NCI-H2081 treated with DMSO at 0.1 percent for 48 hours (cell line): ENCODE results near the gene SMAD3.

Experiments used
- DNase-seq: peaks from one replicate; lab custom pipeline; 2025; lab: John Stamatoyannopoulos, UW

SMAD3 gene

GRCh38 chr15:67127965-67128364, 62.6 kb downstream of the SMAD3 start:
- DNase-seq: no peak

DNA sequence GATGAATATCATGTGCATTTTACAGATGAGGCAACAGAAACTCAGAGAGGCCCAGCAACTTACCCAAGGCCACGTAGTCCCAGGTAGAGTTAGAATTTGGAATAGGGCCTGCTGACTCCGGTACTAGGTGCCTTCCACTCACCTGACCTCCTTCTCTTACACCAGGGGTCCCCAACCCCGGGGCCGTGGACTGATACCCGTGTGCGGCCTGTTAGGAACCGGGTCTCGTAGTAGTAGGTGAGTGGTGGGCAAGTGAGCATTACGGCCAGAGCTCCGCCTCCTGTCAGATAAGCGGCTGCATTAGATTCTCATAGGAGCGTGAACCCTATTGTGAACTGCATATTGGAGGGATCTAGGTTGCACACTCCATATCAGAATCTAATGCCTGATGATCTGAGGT, 64.8 kb downstream of the SMAD3 start:
- DNase-seq: no peak

- no peak for DNase-seq
Measured at GRCh38 chr15:67130673-67131601, 65.5 kb downstream of the SMAD3 start.

DNA sequence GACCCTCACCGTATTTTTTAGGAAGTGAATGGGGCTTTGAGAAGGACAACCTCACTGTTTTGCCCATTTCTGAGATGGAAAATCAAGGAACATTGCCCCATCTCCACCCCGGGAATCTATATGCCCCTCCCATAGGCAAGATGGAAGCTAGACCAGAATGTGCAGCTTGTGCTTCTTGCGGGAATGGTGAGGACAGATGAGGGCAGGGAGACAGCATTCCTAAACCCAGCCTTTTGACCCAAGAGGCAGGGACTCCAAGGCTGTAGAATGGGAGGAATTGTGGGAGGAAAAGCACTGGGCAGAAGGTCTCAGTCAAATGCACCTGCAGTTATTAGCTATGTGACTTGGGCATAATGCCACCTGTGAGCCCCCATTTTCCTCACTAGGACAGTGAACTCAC, 66.9 kb downstream of the SMAD3 start:
- DNase-seq: no peak

- DNase-seq: no peak
Measured at GRCh38 chr15:67133026-67133425, 67.6 kb downstream of the SMAD3 start.

GRCh38 chr15:67133738-67134066, 68.3 kb downstream of the SMAD3 start:
- DNase-seq: no peak

GRCh38 chr15:67134067-67134838, 68.9 kb downstream of the SMAD3 start:
- no peak for DNase-seq

- DNase-seq: no peak
Measured at GRCh38 chr15:67134871-67135492, 69.6 kb downstream of the SMAD3 start.

- no peak for DNase-seq
Measured at GRCh38 chr15:67135494-67135893, 70.1 kb downstream of the SMAD3 start.

DNA sequence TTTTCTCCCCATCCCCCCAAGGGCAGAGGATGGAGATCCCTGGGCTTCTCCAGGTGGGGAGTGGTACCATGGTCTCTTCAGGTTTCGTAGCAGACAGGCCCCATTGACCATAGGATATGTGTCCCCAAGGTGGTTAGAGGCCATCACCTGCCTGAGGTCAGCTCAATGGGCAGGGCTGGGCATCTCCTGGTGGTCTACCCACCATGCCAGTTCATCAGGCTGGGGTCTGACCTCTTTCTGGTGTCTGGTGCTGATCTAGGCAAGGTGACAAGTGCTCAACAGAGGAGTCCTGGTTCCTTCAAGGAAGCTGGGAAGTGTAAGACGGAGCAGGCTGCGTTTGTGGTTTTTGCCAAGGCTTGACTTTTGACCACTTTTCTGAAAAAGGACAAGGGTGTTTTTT, 71.4 kb downstream of the SMAD3 start:
- DNase-seq: no peak

DNA sequence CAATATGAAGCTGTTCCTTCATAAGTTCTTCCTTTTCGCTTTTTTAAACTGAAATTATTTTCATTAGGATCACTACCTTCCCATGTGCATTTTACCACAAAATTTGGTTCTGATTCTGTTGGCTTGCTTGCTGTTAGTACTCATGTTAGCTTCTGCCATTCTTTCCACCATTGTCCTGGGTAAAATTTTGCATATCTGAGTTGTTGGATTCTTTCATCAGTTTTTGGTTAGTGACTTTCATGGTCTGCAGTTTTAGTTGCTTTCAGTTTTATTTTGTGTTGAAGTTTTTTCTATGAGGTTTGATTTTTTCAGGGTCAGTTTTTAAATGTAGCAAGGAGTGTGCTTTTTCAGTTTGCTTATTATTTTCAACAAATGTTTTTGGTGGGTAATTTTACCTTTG, 71.9 kb downstream of the SMAD3 start:
- DNase-seq: no peak

DNA sequence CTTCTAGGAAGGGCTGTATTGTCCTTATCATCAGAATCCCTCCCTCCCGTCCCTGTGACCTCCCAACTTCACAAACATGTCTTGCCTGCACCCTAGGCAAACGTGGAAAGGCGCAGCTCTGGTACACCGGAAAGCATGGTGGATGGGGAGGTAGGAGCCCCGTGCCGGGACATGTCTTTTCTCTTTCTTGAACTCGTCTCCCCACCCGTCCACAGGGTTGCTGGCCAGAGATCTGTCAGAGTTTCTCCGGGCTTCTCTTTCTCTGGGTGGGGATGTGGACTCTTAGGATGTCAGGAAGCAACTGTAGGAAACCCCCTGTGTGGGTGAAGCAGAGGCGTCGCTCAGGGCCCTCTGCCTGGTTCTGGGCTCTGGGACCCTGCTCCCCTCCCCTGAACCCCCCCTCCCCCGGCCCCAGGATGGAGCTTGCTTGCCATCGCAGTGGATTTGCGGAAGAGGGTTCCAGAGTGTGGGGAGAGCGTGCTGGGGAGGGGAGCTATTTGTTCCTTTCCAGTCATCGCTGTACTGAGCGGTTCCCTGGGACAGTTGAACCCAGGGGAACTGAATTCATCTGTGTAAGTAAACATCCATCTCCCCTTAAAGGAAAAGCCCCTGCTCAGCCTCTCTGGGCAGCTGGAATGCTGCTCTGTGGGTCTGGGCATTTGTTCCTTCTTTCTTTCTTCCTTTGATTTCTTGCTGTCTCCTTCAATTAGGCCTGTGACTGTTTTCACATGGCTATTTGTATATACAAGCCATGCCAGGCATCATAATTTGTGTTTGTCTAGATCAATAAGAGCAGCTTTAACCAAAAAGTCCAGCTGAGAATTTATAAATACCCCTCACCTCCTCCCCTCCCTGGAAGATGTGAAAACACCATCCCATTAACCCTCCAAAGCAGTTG, 72.8 kb downstream of the SMAD3 start:
- no peak for DNase-seq

DNA sequence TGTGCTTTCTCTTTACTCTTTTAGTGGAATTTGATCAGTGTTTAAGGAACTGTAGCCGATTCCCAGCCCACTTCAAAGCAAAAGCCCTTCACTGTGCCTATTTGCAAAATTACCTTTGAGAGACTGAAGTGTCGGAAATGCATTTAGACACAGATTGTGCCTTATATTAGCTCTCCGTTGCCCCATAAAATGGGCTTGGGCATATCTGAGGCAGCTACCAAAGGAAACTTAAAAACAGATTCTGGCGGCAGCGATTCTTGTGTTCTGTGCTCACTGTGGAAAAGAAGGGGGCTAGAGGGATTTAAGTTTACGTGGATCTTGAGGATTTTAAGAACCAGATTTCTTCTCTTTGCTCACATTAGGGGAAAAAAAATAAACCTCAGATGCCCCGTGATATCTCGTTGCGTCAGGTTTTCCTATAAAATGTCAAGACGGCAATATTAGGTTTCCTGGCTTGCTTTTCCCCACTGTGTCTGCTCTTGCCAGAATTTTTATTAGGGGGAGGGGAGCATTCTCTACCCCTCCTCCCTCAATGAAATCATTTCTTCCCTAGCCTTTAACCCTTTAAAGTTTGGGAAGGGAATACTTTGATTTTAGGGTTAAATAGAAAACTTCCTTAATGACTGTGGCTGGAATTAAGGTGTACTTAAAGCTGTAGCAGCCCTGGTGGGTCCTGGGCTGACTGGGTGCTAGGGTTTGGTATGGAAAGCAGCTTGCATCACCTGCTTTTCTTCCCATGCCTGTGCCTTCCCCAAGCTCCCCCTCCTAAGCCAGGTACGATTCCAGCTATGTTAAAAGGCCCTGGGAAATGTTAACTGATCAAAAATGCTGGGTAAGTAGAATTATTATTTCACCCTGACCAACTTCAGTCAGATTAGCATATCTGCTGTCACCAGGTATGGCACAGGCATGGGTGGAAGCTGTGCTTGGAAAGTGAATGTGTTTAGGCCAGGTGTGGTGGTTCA, 73.8 kb downstream of the SMAD3 start:
- DNase-seq: no peak

DNA sequence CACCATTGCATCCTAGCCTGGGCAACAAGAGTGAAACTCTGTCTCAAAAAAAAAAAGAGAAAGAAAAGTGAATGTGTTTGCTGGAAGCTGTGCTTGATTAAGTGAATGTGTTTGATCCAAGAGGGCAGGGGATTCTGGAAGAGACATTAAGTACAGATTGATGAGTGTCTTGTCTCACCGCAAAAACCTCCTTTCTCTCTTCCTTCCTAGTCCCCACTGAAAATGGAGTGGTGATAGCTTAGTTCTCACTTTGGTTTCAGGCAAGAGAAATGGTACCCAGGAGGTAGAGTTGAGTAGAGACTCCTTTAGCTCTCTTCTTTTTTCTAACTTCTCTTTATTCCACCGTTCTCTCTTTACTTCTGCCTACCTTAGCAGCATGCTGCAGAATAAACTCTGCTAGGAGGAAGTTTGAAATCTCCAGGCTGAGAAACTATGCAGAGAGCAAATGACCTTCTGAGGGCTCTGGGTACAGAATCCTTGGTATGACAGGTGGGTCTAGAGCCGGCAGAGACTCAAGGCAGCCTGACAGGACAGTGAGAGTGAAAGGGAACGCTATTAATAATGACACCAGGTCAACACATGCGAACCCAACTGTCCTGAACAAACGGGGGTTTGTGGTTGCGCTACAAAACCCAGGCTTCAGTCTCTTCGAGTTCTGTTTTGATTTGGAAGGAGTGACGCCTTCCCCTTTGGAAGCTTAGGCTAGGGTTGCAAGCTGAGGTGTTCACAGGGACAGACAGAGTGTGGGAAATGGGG, 74.9 kb downstream of the SMAD3 start:
- no peak for DNase-seq

DNA sequence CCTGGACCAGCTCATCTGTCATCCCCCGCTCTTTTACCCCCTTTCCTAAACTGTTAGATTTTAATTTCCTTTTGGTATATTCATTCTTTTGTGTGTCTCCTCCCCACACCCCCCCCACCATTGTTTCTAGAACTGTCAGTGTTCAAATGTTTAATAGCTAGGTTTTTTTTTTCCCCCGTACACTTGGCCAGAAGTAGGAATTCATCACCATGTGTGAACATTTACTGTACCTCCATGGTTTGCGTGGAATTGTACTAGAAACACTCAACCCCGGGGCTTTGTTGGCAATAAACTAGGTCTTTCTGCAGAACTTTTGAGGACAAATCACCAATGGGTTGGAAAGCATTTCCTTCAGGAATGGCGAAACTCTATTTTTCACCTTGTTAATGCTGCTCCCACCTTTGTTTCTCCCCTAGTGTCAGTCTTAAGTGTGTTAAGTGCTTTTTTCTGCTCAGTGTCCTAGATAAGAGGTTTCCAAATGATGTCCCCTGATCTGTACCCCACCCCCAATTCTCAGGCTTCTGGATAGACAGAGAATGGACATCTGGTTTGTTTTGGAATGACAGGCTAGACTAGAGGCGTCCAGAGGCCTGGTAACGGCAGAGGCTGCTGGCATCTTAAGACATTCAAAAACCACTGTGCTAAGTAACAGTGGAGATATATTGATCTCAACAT, 76.8 kb downstream of the SMAD3 start:
- DNase-seq: no peak

DNA sequence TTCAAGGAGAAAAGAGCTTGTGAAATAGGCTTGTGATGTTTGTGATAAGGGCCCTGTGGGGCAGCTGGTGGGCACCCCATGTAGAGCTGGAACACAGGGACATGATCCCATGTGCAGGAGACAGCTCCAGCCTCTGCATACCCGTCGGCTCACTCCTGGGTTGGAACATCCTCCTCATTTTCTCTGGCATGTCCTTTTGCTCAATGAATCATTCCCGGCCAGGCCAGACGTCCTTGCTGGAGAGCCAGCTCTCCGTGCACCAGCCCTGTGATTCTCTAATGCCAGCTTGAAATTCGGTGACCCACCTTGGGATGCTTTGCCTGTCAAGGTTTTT, 77.3 kb downstream of the SMAD3 start:
- DNase-seq: no peak

- no peak for DNase-seq
Measured at GRCh38 chr15:67143646-67144045, 78.2 kb downstream of the SMAD3 start.

DNA sequence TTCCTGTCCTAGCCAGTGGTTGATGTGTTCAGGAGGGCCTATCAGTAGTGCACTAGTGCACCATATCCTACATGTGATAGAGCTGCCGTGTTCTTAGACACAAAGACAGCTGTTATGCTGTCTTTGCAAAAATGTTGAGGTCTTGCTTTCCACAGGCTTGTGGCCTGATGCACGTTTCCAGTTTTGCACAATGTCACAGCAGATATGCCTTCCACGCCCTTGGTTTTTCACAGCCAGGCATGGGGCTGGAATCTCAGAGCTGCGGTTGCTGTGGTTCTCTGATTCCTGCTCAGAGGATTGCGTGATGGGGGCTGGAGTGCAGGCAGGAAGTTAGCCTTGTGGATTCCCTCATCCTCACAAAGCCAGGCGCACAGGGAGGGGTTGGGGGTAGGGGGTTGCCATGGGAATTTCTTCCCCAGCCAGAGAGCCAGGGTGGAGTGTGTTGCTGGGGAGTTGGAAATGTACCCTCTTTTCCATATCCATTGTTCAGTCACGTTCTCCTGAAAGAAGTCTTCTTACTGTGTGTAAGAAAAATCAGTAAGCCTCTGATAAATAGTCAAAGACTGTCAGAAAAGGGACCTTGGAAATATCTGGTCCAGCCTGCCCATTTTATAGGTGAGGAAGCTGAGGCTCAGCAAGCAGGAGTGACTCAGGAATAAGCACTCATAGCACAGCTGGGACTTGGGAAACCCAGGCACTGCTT, 79.4 kb downstream of the SMAD3 start:
- DNase-seq: no peak

DNA sequence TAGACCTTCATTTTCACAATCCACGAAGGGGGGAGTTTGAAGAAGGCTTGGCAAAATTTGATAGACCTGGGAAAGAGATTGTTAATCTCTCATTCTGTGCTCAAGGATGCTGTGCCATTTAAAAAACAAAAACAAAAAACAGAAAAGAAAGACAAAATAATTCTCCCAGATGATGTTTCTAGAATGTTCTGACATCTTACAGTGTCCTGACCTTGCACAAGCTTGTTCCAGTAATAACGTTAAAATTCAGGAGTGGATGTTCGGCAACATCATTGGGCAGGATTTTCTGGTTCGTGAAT, 79.9 kb downstream of the SMAD3 start:
- no peak for DNase-seq
